DOHH2 (cell line): ENCODE results near the gene SNX19.

Experiments
- EZH2phosphoT487 ChIP-seq: fragments of 200-600 bp; sonication (generic); IDR thresholded peaks from 2 replicates; pipeline ENCODE4 v1.6.1; 2017; ENCODE audit warnings: borderline replicate concordance, mild to moderate bottlenecking, antibody characterized with exemption, low read length, moderate library complexity, mixed read lengths
- TF ChIP-seq, protein P1 (sequence below): fragments of 200-600 bp; sonication (generic); IDR thresholded peaks from one replicate; pipeline ENCODE4 v1.5.1; 2014; ENCODE audit warnings: antibody characterized with exemption, mild to moderate bottlenecking, low read depth, low read length; ENCODE audit not compliant: poor library complexity, severe bottlenecking

DNA sequence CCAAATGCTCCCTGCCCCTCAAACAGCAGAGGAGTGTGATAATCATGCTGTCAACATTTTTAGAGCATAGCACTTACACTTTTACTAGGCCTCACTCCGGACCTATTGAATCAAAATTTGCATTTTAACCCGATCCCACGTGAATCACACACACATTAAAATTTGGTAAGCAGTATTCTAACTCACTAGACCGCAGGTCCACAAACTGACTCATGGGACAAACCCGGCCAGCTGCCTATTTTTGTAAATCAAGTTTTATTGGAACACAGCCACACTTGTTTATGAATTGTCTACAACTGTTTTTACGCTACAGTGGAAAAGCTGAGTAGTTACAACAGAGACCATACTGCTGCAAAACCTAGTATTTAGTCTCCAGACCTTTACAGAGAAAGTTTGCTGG is 43.3 kb downstream of the SNX19 start:
- TF ChIP-seq, protein P1, sequence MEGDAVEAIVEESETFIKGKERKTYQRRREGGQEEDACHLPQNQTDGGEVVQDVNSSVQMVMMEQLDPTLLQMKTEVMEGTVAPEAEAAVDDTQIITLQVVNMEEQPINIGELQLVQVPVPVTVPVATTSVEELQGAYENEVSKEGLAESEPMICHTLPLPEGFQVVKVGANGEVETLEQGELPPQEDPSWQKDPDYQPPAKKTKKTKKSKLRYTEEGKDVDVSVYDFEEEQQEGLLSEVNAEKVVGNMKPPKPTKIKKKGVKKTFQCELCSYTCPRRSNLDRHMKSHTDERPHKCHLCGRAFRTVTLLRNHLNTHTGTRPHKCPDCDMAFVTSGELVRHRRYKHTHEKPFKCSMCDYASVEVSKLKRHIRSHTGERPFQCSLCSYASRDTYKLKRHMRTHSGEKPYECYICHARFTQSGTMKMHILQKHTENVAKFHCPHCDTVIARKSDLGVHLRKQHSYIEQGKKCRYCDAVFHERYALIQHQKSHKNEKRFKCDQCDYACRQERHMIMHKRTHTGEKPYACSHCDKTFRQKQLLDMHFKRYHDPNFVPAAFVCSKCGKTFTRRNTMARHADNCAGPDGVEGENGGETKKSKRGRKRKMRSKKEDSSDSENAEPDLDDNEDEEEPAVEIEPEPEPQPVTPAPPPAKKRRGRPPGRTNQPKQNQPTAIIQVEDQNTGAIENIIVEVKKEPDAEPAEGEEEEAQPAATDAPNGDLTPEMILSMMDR: no peak
- TF ChIP-seq EZH2phosphoT487: no peak
